Lower leg skin (tissue), 4 donors: ENCODE measurements around the gene TRMT2A. TPM values are rescaled to one million over a fixed set of nuclear protein-coding genes. Genes with fewer than 3 reads are reported as not detected.

Source experiments
- DNase-seq, 2 donors: peaks; one replicate each; pipeline ENCODE4 v3.0.0-alpha.2; 2019; ENCODE audit warnings: low spot score in 2 of 2
- H3K4me3 ChIP-seq: fragments of 200-600 bp; sonication (generic); 2 replicates; pipeline ENCODE4 v1.5.1; 2017; ENCODE audit warnings: mild to moderate bottlenecking, low read depth; ENCODE audit not compliant: poor library complexity, severe bottlenecking
- POLR2A ChIP-seq, 2 donors: fragments of 450-650 bp; IDR thresholded peaks; one replicate each; pipeline ENCODE4 v1.6.1; 2016 to 2017; ENCODE audit warnings: antibody characterized with exemption in 2 of 2, mild to moderate bottlenecking in 1 of 2, moderate library complexity in 1 of 2
- WGBS, 2 donors: methylation state at CpG; one replicate each; pipeline ENCODE4 v1.1.5; 2018; 5-methylcytosine and 5-hydroxymethylcytosine counted together
- intact Hi-C: fragments of 100-400 bp; cut with DNase I; formaldehyde crosslinking; loops from one replicate; pipeline ENCODE4 v1.15.0; 2023; ENCODE audit warnings: low total_unique reads
- total RNA-seq, 4 donors: library from RNA; depleted of rRNA; stranded (reverse); fragments of >200 nt; gene quantifications; one replicate each; pipeline ENCODE4 v1.1.0, GENCODE V29; 2016
- TF ChIP-seq, protein P1 (sequence below), 3 donors: fragments of 450-650 bp; IDR thresholded peaks; one replicate each; pipeline ENCODE4 v1.5.1; 2016; ENCODE audit warnings: antibody characterized with exemption in 3 of 3, mild to moderate bottlenecking in 3 of 3, moderate library complexity in 2 of 3

Gene TRMT2A
- total RNA-seq, 4 donors from 2014 or later, result 41.6 to 97.5 (median 52.8) TPM

GRCh38 chr22:20133930-20134549 is 17.0 kb upstream of the TRMT2A start:
- H3K4me3 ChIP-seq, result no peak overlapping the region
- no peak for DNase-seq
- no peak for TF ChIP-seq POLR2A (IDR thresholded peaks at IDR 0.05)
- TF ChIP-seq, protein P1, sequence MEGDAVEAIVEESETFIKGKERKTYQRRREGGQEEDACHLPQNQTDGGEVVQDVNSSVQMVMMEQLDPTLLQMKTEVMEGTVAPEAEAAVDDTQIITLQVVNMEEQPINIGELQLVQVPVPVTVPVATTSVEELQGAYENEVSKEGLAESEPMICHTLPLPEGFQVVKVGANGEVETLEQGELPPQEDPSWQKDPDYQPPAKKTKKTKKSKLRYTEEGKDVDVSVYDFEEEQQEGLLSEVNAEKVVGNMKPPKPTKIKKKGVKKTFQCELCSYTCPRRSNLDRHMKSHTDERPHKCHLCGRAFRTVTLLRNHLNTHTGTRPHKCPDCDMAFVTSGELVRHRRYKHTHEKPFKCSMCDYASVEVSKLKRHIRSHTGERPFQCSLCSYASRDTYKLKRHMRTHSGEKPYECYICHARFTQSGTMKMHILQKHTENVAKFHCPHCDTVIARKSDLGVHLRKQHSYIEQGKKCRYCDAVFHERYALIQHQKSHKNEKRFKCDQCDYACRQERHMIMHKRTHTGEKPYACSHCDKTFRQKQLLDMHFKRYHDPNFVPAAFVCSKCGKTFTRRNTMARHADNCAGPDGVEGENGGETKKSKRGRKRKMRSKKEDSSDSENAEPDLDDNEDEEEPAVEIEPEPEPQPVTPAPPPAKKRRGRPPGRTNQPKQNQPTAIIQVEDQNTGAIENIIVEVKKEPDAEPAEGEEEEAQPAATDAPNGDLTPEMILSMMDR (IDR thresholded peaks at IDR 0.05), result no peak
- WGBS, 2 donors, result 38 to 59% methylated on average over 9 to 11 of the region's 12 CpGs
- intact Hi-C loops, result no loop called here

- DNase-seq, result no peak
- H3K4me3 ChIP-seq, result peak overlapping the region; percentile 89
- intact Hi-C loops, result no loop called here
- TF ChIP-seq, protein P1 (IDR thresholded peaks at IDR 0.05), result no peak
- TF ChIP-seq POLR2A (IDR thresholded peaks at IDR 0.05), result no peak
- 32 to 39% methylated on average over 12 to 16 of the region's 16 CpGs for whole genome bisulfite sequencing, 2 donors
Measured at GRCh38 chr22:20132686-20133246, 15.7 kb upstream of the TRMT2A start.

DNA sequence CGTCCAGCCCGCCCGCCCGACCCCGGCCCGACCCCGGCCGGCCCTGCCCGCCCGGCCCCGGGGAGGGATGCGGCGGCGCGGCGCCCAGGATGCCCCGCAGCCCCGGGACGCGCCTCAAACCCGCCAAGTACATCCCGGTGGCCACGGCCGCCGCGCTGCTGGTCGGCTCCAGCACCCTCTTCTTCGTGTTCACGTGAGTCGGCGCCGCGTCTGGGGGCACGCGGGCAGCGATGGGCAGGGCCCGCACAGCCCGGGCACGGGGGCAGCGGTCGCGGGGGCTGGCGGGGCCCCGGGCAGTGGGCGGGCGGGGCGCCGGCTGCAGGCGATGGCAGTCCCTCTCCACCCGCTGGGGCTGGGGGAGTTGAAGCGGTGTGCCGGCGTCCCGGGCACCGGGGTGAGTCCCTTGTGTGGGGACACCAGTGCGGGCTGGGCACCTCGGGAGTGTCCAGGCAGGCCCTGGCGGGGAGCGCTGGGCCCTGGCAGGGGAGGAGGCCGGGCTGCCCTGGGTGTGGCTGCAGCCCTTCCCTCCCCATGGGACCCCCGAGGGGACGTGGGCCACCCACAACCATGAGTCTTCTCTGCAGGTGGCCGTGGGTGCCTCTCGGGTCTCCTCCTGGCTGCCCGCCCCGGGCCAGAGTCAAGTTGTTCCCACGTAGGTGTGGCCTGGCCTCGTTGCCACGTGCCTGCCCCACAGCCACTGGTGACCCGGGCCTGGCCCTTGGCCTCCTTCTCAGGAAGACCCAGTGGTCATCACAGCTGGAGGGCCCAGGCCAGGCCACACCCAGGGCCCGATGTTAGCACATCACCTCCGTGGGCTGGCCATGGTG is 15.0 kb upstream of the TRMT2A start:
- H3K4me3 ChIP-seq, result peak overlapping the region; percentile 89
- intact Hi-C loops, result no loop called here
- WGBS, 2 donors, result 0 to 2% methylated on average over 12 to 14 of the region's 72 CpGs
- no peak for DNase-seq
- TF ChIP-seq, protein P1 (IDR thresholded peaks at IDR 0.05), result no peak
- no peak for TF ChIP-seq POLR2A (IDR thresholded peaks at IDR 0.05)

- intact Hi-C loops, result no loop called here
- 0 to 3% methylated on average over 12 to 15 of the region's 43 CpGs for WGBS, 2 donors
- peak within 1 kb of the TSS; percentile 92 for H3K4me3 ChIP-seq
- TF ChIP-seq POLR2A (IDR thresholded peaks at IDR 0.05), result no peak
- TF ChIP-seq, protein P1 (IDR thresholded peaks at IDR 0.05), result no peak
- no peak for DNase-seq
Measured at GRCh38 chr22:20131597-20131858, 14.5 kb upstream of the TRMT2A start, which contains the start of gene ZDHHC8. TSS of gene ZDHHC8 (plus strand) at chr22:20131804. CDS start at chr22:20131948, 144 bp downstream.

GRCh38 chr22:20130731-20131596 is 13.9 kb upstream of the TRMT2A start:
- H3K4me3 ChIP-seq, result peak overlapping the region; percentile 92
- WGBS, 2 donors, result 6 to 7% methylated on average over 31 to 50 of the region's 70 CpGs
- peak; percentile 66 to 94 for DNase-seq
- intact Hi-C loops, result no loop called here
- TF ChIP-seq POLR2A (IDR thresholded peaks at IDR 0.05), result no peak
- TF ChIP-seq, protein P1 (IDR thresholded peaks at IDR 0.05), result no peak
